AG10803 (cell line): Measurements from ENCODE around the gene FTH1.

Experiments
- DNase-seq: peaks from one replicate; pipeline ENCODE4 v3.0.0; 2010; ENCODE audit warnings: low read depth
- H3K4me3 ChIP-seq: 2 replicates; pipeline ENCODE4 v1.5.1; 2011; ENCODE audit warnings: mild to moderate bottlenecking, low read length, control low read depth
- TF ChIP-seq, protein P1 (sequence below): conservative IDR thresholded peaks from 2 replicates; pipeline ENCODE4 v1.5.1; 2011; ENCODE audit warnings: mild to moderate bottlenecking, low read length, control low read depth, inconsistent platforms

FTH1 gene

GRCh38 chr11:61930933-61931332 lies 36.5 kb downstream of the FTH1 start:
- TF ChIP-seq, protein P1, sequence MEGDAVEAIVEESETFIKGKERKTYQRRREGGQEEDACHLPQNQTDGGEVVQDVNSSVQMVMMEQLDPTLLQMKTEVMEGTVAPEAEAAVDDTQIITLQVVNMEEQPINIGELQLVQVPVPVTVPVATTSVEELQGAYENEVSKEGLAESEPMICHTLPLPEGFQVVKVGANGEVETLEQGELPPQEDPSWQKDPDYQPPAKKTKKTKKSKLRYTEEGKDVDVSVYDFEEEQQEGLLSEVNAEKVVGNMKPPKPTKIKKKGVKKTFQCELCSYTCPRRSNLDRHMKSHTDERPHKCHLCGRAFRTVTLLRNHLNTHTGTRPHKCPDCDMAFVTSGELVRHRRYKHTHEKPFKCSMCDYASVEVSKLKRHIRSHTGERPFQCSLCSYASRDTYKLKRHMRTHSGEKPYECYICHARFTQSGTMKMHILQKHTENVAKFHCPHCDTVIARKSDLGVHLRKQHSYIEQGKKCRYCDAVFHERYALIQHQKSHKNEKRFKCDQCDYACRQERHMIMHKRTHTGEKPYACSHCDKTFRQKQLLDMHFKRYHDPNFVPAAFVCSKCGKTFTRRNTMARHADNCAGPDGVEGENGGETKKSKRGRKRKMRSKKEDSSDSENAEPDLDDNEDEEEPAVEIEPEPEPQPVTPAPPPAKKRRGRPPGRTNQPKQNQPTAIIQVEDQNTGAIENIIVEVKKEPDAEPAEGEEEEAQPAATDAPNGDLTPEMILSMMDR = no peak
- DNase-seq = no peak
- H3K4me3 ChIP-seq = no peak overlapping the region

DNA sequence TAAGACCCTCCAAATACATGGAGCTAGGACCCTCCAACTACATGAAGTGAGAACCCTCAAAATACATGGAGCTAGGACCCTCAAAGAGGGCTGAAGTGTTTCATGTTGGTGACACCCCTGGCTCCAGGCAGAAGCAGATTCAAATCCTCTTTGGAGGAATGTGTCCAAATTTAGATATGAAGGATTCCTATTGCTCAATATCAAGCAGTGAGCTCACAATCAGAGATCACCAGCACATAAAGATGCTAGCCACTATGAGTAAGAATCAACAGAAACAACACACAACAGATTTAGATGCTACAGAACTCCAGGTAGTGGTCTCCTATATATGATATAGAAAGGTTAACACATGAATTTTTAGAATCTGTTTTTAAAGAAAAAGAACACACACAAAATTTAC lies 38.8 kb downstream of the FTH1 start:
- TF ChIP-seq, protein P1 = no peak
- no peak overlapping the region for H3K4me3 ChIP-seq
- no peak for DNase-seq

- no peak overlapping the region for H3K4me3 ChIP-seq
- no peak for DNase-seq
- TF ChIP-seq, protein P1 = no peak
Measured at GRCh38 chr11:61927501-61927900, 39.9 kb downstream of the FTH1 start.

- TF ChIP-seq, protein P1 = no peak
- H3K4me3 ChIP-seq = no peak overlapping the region
- DNase-seq = no peak
Measured at GRCh38 chr11:61926235-61926634, 41.2 kb downstream of the FTH1 start.

- no peak for DNase-seq
- TF ChIP-seq, protein P1 = no peak
Measured at GRCh38 chr11:61925736-61926135, 41.7 kb downstream of the FTH1 start.

GRCh38 chr11:61924064-61924455 lies 43.4 kb downstream of the FTH1 start:
- DNase-seq = no peak
- H3K4me3 ChIP-seq = no peak overlapping the region
- TF ChIP-seq, protein P1 = no peak

More at GRCh38 chr11:61925736-61926135, 41.7 kb downstream of the FTH1 start:
- no peak overlapping the region for H3K4me3 ChIP-seq

DNA sequence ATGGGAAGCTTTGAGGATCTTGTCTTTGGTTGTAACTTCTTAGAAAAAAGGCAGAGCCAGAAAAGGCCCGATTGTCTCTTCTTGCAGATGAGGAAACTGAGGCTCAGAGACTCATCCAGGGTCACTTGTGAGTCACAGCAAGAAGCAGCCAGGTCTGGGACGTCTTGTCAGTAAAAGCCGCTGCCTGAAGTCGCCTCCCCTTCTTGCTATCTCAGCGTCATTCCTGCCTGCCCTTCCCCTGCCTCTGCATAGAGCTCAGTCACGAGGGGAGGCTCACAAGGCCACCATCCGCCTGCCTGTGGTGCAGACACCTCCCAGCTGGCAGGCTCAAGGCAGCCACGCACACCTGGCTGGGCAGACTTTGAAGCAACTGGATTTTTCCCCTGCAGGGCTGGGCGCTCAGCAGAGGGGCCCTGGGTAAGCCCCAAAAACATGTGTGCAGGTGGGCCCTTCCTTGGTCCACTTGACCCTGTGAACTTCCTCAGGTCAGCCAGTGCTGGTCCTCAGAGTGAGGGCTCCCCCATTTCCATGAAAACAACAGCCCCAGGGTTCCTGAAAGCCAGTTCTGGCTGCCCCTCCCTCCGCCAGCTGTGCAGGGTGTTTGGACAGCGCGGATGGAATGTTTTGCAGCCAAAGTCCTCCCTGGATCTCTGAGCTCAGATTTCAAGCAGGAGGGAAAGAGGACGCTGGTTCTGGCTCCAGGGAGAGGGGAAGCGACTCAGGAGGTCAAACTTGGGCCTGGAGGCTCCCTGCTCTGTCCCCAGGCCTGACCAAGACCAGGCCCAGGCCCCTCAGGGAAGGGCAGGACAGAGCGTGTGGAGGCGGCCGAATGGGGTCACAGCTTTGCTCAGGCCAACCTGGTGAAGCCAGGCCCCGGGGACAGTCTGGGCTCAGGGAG lies 44.0 kb downstream of the FTH1 start:
- TF ChIP-seq, protein P1 = no peak
- H3K4me3 ChIP-seq = no peak overlapping the region
- DNase-seq = peak; percentile 72
